Mesenchymal stem cell (in vitro differentiated cells and primary cell): Measurements from ENCODE around the gene TNFRSF1B.

Experiments used
- DNase-seq: peaks from one replicate; pipeline ENCODE4 v3.0.0-alpha.2; 2013
- H2AFZ ChIP-seq: one replicate; pipeline ENCODE4 v1.6.1; 2013; ENCODE audit warnings: low read depth, mild to moderate bottlenecking, control low read depth, inconsistent platforms, low read length, moderate library complexity
- H2AK5ac ChIP-seq: 2 replicates; pipeline ENCODE4 v1.6.1; 2013; ENCODE audit warnings: low read length, moderate library complexity, mild to moderate bottlenecking, inconsistent platforms; ENCODE audit not compliant: severe bottlenecking
- H2BK120ac ChIP-seq: one replicate; pipeline ENCODE4 v1.6.1; 2013; ENCODE audit warnings: low read depth, mild to moderate bottlenecking, inconsistent platforms, low read length, moderate library complexity
- H2BK12ac ChIP-seq, 2 experiments: one replicate each; pipeline ENCODE4 v1.6.1; 2013; ENCODE audit warnings: inconsistent platforms in 2 of 2, low read length in 2 of 2, mild to moderate bottlenecking in 2 of 2, moderate library complexity in 2 of 2, control low read depth in 1 of 2
- H2BK15ac ChIP-seq: one replicate; pipeline ENCODE4 v1.6.1; 2013; ENCODE audit warnings: mild to moderate bottlenecking, low read depth, inconsistent platforms; ENCODE audit not compliant: poor library complexity, severe bottlenecking
- H2BK5ac ChIP-seq: 2 replicates; pipeline ENCODE4 v1.6.1; 2013; ENCODE audit warnings: low read depth, mild to moderate bottlenecking, low read length, control low read depth, inconsistent platforms; ENCODE audit not compliant: poor library complexity, severe bottlenecking
- H3K14ac ChIP-seq, 2 experiments: one replicate each; pipeline ENCODE4 v1.6.1; 2013; ENCODE audit warnings: inconsistent platforms in 2 of 2, low read length in 2 of 2, control low read depth in 1 of 2, mild to moderate bottlenecking in 1 of 2, moderate library complexity in 1 of 2
- H3K18ac ChIP-seq, 2 experiments: one replicate each; pipeline ENCODE4 v1.6.1; 2013; ENCODE audit warnings: inconsistent platforms in 2 of 2, low read length in 2 of 2, control low read depth in 1 of 2, low read depth in 1 of 2, mild to moderate bottlenecking in 1 of 2
- H3K23ac ChIP-seq, 2 experiments: one replicate each; pipeline ENCODE4 v1.6.1; 2013; ENCODE audit warnings: inconsistent platforms in 2 of 2, low read length in 2 of 2, mild to moderate bottlenecking in 2 of 2, moderate library complexity in 2 of 2, control low read depth in 1 of 2
- H3K27ac ChIP-seq: 2 replicates; pipeline ENCODE4 v1.5.1; 2013; ENCODE audit warnings: mild to moderate bottlenecking, moderate library complexity, low read length, control low read depth, inconsistent platforms; ENCODE audit not compliant: poor library complexity, severe bottlenecking
- H3K27me3 ChIP-seq, 2 experiments: 2 replicates each; pipeline versions ENCODE4 v1.6.1 to v1.7.0; 2013; ENCODE audit warnings: low read length in 2 of 2, mild to moderate bottlenecking in 2 of 2, moderate library complexity in 2 of 2, control low read depth in 1 of 2, inconsistent platforms in 1 of 2; ENCODE audit not compliant: control insufficient read depth in 1 of 2, insufficient read depth in 1 of 2
- H3K36me3 ChIP-seq, 2 experiments: 2 replicates each; pipeline versions ENCODE4 v1.6.1 to v1.7.0; 2013; ENCODE audit warnings: low read length in 2 of 2, control low read depth in 1 of 2, inconsistent platforms in 1 of 2, low read depth in 1 of 2, mild to moderate bottlenecking in 1 of 2; ENCODE audit not compliant: insufficient read depth in 2 of 2, control insufficient read depth in 1 of 2
- H3K4ac ChIP-seq, 2 experiments: one replicate each; pipeline ENCODE4 v1.6.1; 2013; ENCODE audit warnings: inconsistent platforms in 2 of 2, low read length in 2 of 2, mild to moderate bottlenecking in 2 of 2, moderate library complexity in 2 of 2, control low read depth in 1 of 2, low read depth in 1 of 2
- H3K4me1 ChIP-seq: 2 replicates; pipeline ENCODE4 v1.6.1; 2013; ENCODE audit warnings: low read depth, low read length, control low read depth; ENCODE audit not compliant: control insufficient read depth, insufficient read depth
- H3K4me2 ChIP-seq: 2 replicates; pipeline ENCODE4 v1.6.1; 2013; ENCODE audit warnings: low read length, mild to moderate bottlenecking, inconsistent platforms; ENCODE audit not compliant: poor library complexity, severe bottlenecking
- H3K4me3 ChIP-seq, 2 experiments: 2 replicates each; pipeline versions ENCODE4 v1.5.1 to v1.7.0; 2013; ENCODE audit warnings: low read length in 2 of 2, mild to moderate bottlenecking in 2 of 2, control low read depth in 1 of 2, low read depth in 1 of 2; ENCODE audit not compliant: insufficient read depth in 1 of 2
- H3K79me1 ChIP-seq: replicated peaks from 2 replicates; pipeline ENCODE4 v1.6.1; 2013; ENCODE audit warnings: mild to moderate bottlenecking, control low read depth, low read length, inconsistent platforms; ENCODE audit not compliant: poor library complexity, severe bottlenecking
- H3K9ac ChIP-seq: 2 replicates; pipeline ENCODE4 v1.7.0; 2013; ENCODE audit warnings: mild to moderate bottlenecking, low read length, moderate library complexity
- H3K9me3 ChIP-seq: 2 replicates; pipeline ENCODE4 v1.7.0; 2013; ENCODE audit warnings: mild to moderate bottlenecking, low read length; ENCODE audit not compliant: control insufficient read depth
- H4K8ac ChIP-seq: one replicate; pipeline ENCODE4 v1.6.1; 2013; ENCODE audit warnings: inconsistent platforms, mild to moderate bottlenecking, low read length, moderate library complexity
- H4K91ac ChIP-seq: one replicate; pipeline ENCODE4 v1.6.1; 2013; ENCODE audit warnings: mild to moderate bottlenecking, low read length, inconsistent platforms
- WGBS: methylation state at CpG from one replicate; pipeline ENCODE4 v1.1.7; 2013; ENCODE audit warnings: mixed read lengths; 5-methylcytosine and 5-hydroxymethylcytosine counted together

TNFRSF1B gene

DNA sequence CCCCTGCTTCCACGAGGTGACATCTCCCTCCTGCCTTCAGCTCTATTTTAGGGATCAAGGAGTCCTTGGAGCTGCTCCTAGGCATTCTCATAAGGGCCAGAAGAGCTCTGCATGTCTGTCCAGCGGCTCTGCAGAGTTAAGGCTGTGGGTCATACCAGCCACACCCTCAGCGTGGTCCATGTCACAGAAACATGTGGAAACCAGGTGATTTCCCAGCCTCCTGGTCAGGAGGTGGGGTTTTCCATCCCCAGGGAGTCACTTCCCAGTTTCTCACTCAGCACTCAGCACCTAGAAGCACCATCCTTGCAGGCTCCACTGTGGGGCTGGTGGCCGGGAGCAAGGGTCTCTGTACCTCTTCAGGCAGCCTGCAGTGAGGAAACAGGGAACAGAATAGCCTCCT, 1.4 kb upstream of the TNFRSF1B start:
- H3K36me3 ChIP-seq = no peaks in the 10 kb centered on the region
- H2AK5ac ChIP-seq = no peak overlapping the region
- no peak overlapping the region for H3K27ac ChIP-seq
- peak overlapping the region; percentile 24 for H2BK120ac ChIP-seq
- WGBS = 94% methylated on average over 4 of the region's 4 CpGs
- peak overlapping the region in 1 of 2 experiments; percentile 23 for H3K14ac ChIP-seq
- no peak overlapping the region for H3K23ac ChIP-seq
- peak; percentile 36 for DNase-seq
- no peak overlapping the region for H3K9ac ChIP-seq
- no peaks in the 10 kb centered on the region for H3K79me1 ChIP-seq
- H2BK5ac ChIP-seq = no peak overlapping the region
- no peak overlapping the region for H2AFZ ChIP-seq
- H4K91ac ChIP-seq = no peak overlapping the region
- H3K4me2 ChIP-seq = no peak overlapping the region
- peaks cover 0 to 3% of the 10 kb centered on the region in 2 experiments for H3K27me3 ChIP-seq
- H2BK12ac ChIP-seq = peak overlapping the region; percentile 87 to 90
- peak overlapping the region in 1 of 2 experiments; percentile 46 for H3K18ac ChIP-seq
- H4K8ac ChIP-seq = no peak overlapping the region
- peaks cover 31% of the 10 kb centered on the region for H3K4me1 ChIP-seq
- no peak overlapping the region for H3K4me3 ChIP-seq
- no peaks in the 10 kb centered on the region for H3K9me3 ChIP-seq
- H3K4ac ChIP-seq = no peak overlapping the region
- H2BK15ac ChIP-seq = peak overlapping the region; percentile 37

- Histone ChIP-seq H3K27ac (no peak overlapping the region), H2BK5ac (no peak overlapping the region), H3K9ac (peak overlapping the region; percentile 90), H3K27me3 (peaks cover 0 to 3% of the 10 kb centered on the region in 2 experiments), H3K4me2 (peak overlapping the region; percentile 88), H3K4me3 (peak overlapping the region in 1 of 2 experiments; percentile 92), H2BK15ac (peak overlapping the region; percentile 57), H3K4ac (peak overlapping the region; percentile 61 to 82), H3K36me3 (no peaks in the 10 kb centered on the region), H2BK120ac (peak overlapping the region; percentile 49), H2BK12ac (peak overlapping the region in 1 of 2 experiments; percentile 80), H3K79me1 (no peaks in the 10 kb centered on the region), H3K14ac (peak overlapping the region in 1 of 2 experiments; percentile 66), H3K18ac (peak overlapping the region; percentile 81 to 87), H2AFZ (peak overlapping the region; percentile 79), H4K91ac (peak overlapping the region; percentile 83), H3K23ac (peak overlapping the region in 1 of 2 experiments; percentile 77), H3K9me3 (no peaks in the 10 kb centered on the region), H4K8ac (no peak overlapping the region), H2AK5ac (no peak overlapping the region), H3K4me1 (peaks cover 16% of the 10 kb centered on the region)
- peak; percentile 32 for DNase-seq
- WGBS = 32% methylated on average over 33 of the region's 33 CpGs
Measured at GRCh38 chr1:12167493-12168429, 970 bp downstream of the TNFRSF1B start.

DNA sequence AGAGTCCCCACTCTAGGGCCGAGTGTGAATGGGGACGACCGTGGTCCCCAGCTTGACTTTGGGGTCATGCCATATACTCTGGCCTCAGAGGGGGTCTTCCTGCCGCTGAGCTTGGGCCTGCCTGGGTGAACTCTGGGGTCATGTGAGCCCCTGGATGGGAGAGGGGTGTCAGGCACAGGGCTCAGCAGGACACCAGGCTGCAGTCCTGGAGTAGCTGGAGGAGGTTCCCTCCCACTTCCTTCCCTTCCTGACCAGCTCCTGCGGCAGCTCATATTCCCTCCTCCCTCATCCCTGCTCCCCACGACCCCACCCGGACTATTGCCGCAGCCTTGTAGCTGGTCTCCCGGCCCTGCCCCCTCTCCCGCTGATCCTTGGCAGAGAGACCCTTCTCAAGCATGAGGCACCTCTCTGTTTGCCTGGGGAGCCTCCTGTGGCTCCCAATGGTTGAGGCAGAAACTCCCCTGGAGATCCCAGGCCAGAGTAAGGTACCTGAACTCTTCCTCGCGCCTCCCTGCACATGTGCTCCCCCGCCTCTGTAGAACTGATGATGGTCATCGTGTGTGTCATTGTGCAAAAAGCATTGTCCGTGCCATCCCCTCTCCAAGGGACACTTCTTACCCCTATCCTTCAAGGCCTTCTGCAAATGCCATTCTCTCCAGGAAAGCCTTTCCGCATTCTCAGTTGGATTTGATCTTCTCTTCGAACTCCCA, 1.8 kb downstream of the TNFRSF1B start:
- 49% methylated on average over 16 of the region's 17 CpGs for WGBS
- Histone ChIP-seq H3K14ac (peak overlapping the region in 1 of 2 experiments; percentile 50), H3K4me3 (peak overlapping the region in 1 of 2 experiments; percentile 92), H3K4me1 (peaks cover 16% of the 10 kb centered on the region), H3K36me3 (no peaks in the 10 kb centered on the region), H3K27me3 (peaks cover 0 to 3% of the 10 kb centered on the region in 2 experiments), H2BK120ac (no peak overlapping the region), H3K4ac (peak overlapping the region in 1 of 2 experiments; percentile 82), H3K9me3 (no peaks in the 10 kb centered on the region), H4K91ac (no peak overlapping the region), H2BK12ac (peak overlapping the region in 1 of 2 experiments; percentile 80), H2BK5ac (no peak overlapping the region), H2AFZ (no peak overlapping the region), H3K79me1 (no peaks in the 10 kb centered on the region), H3K18ac (peak overlapping the region in 1 of 2 experiments; percentile 87), H3K9ac (peak overlapping the region; percentile 90), H2BK15ac (no peak overlapping the region), H4K8ac (no peak overlapping the region), H2AK5ac (no peak overlapping the region), H3K4me2 (no peak overlapping the region), H3K27ac (no peak overlapping the region), H3K23ac (peak overlapping the region in 1 of 2 experiments; percentile 65)
- DNase-seq = peak; percentile 30
